ENCODE results near the gene MYG1. TPM values are rescaled to one million over a fixed set of nuclear protein-coding genes. Genes with fewer than 3 reads are reported as not detected.

MYG1 gene
- total RNA-seq (2012; rRNA removed) (47.2 and 49.8 TPM in 2 replicates), polyA plus RNA-seq (2012; rRNA removed) (63.7 and 73.6 TPM in 2 replicates), Bru-seq, nascent RNA (percentile 85 among the genes with signal in this experiment), BruChase-seq, experiment 1, labeled RNA remaining after a 6-hour chase (percentile 78 among the genes with signal in this experiment), BruChase-seq, experiment 2, labeled RNA remaining after a 2-hour chase (percentile 70 among the genes with signal in this experiment)
- polyA plus RNA-seq (2012; cell fraction: cytosol; rRNA removed): 54.6 and 65.0 TPM in 2 replicates
- 92.8 and 136 TPM in 2 replicates for polyA plus RNA-seq (2012; cell fraction: nucleus; rRNA removed; ENCODE audit: low replicate concordance)
- long read RNA-seq, transcript C12orf10-208 (4 exons, 813 nt): minor isoform, 5 of 57 reads
- long read RNA-seq, transcript C12orf10-205 (6 exons, 1,369 nt): minor isoform, 8 of 57 reads
- long read RNA-seq, transcript C12orf10-201 (7 exons, 1,192 nt): major isoform, 31 of 57 reads
- long read RNA-seq, partial matches to known transcripts: 6 of 57 reads
- long read RNA-seq, other reads (novel, unspliced or antisense): 6 of 57 reads

GRCh38 chr12:53299454-53300180, at the start of gene MYG1:
MYG1 (plus strand) TSS chr12:53299695; CDS start chr12:53299738, 43 bp downstream.
- H3K27me3 ChIP-seq (ENCODE audit: control insufficient read depth, insufficient read depth, low read length): no peaks in the 10 kb centered on the region
- H2BK15ac ChIP-seq (ENCODE audit: low read depth, low read length): peak within 1 kb of the TSS; percentile 60; the same call in 2 of the 3 replicates
- intact Hi-C loops (cut with micrococcal nuclease) (loop anchor here (1.0 to 5.0 kb wide), 5 partner anchors 21 to 247 kb away; partner anchors contain the start of genes AAAS and TNS2), in situ Hi-C loops (cut with MboI; ENCODE audit: low sequenced_read_pairs) (no loop called here), dilution Hi-C loops (cut with HindIII; ENCODE audit: low sequenced_read_pairs, unreplicated experiment) (no loop called here)
- TF ChIP-seq BHLHE40 (IDR thresholded peaks at IDR 0.05; ENCODE audit: low read depth, low read length) (no peak), RAD21 (IDR thresholded peaks at IDR 0.05; ENCODE audit: low read length) (0 out of 2 replicates have a peak, but pooled peaks have one; percentile 9), POLR2A (IDR thresholded peaks at IDR 0.05; ENCODE audit: low read depth, low read length) (peak; percentile 55; the same call in 1 of the 2 replicates), CTCF (conservative IDR thresholded peaks at IDR 0.05; ENCODE audit: low read depth, low read length) (0 out of 2 replicates have a peak, but pooled peaks have one; percentile 17), NFE2L2 (IDR thresholded peaks at IDR 0.05; ENCODE audit: low read depth, low read length) (no peak), MXI1 (IDR thresholded peaks at IDR 0.05; ENCODE audit: borderline replicate concordance, low read depth, low read length) (peak; percentile 66; the same call in 1 of the 2 replicates)
- H4K5ac ChIP-seq (ENCODE audit: low read depth, low read length): peak within 1 kb of the TSS; percentile 61
- peak within 1 kb of the TSS; percentile 89 for H3K4ac ChIP-seq (ENCODE audit: low read depth, low read length)
- peak within 1 kb of the TSS; percentile 82 for H3K56ac ChIP-seq (ENCODE audit: extremely low read depth, insufficient read depth, low read length)
- BruUV-seq (replicated peaks): no TSS peak
- H4K20me1 ChIP-seq (ENCODE audit: insufficient read depth, low read length): peaks cover 5% of the 10 kb centered on the region; the same call in 1 of the 2 replicates
- DNase-seq (peak; percentile 84), ATAC-seq (ENCODE audit: low read depth) (peak; percentile 46)
- H2AFZ ChIP-seq (replicated peaks; ENCODE audit: low read length, poor library complexity): peak within 1 kb of the TSS; percentile 95
- H4K91ac ChIP-seq (ENCODE audit: insufficient read depth, low read depth, low read length): peak within 1 kb of the TSS; percentile 92
- peaks cover 16% of the 10 kb centered on the region for H3K36me3 ChIP-seq (ENCODE audit: control insufficient read depth, insufficient read depth, low read length)
- peak within 1 kb of the TSS; percentile 77 for H3K14ac ChIP-seq (replicated peaks; ENCODE audit: low read depth, low read length)
- POLR2A ChIA-PET (ENCODE audit: unreplicated experiment): interaction anchor here (0.5 to 0.8 kb wide), 3 partner anchors 31 to 967 kb away, joined by 3 to 5 read pairs (median 3); a partner anchor contains a TSS
- H3K18ac ChIP-seq (ENCODE audit: low read depth, low read length): peak within 1 kb of the TSS; percentile 74
- peaks cover 19% of the 10 kb centered on the region for H3K4me1 ChIP-seq (ENCODE audit: control insufficient read depth, insufficient read depth, low read length)
- 0% methylated on average over 34 of the region's 51 CpGs; no CpG with 5 or more reads in 1 of the 2 experiments for WGBS, 2 experiments (ENCODE audit: extremely low coverage in 2 of 2, insufficient read length in 1 of 2)
- no peaks in the 10 kb centered on the region for H3K9me3 ChIP-seq (ENCODE audit: control insufficient read depth, insufficient read depth, low read length)
- H3K4me3 ChIP-seq (ENCODE audit: insufficient read depth, low read depth, low read length): peak within 1 kb of the TSS; percentile 64
- peak within 1 kb of the TSS; percentile 47 for H2BK120ac ChIP-seq (ENCODE audit: low read depth, low read length)
- H3K27ac ChIP-seq (ENCODE audit: insufficient read depth, low read length): peak within 1 kb of the TSS; percentile 86
- H4K8ac ChIP-seq (ENCODE audit: low read depth in 2 of 2, low read length in 2 of 2): peak within 1 kb of the TSS; percentile 84 to 92
- H2AK9ac ChIP-seq (replicated peaks; ENCODE audit: low read depth, low read length, poor library complexity): peak within 1 kb of the TSS; percentile 98
- CTCF ChIA-PET: interaction anchor here (0.5 to 1.4 kb wide), 5 partner anchors 20 to 99 kb away, joined by 3 to 5 read pairs (median 3); partner anchors contain the start of gene AAAS
- peak within 1 kb of the TSS; percentile 91 for H2AK5ac ChIP-seq (ENCODE audit: low read depth, low read length)
- H3K9ac ChIP-seq (ENCODE audit: low read depth, low read length): peak within 1 kb of the TSS; percentile 94
- peaks cover 20 to 67% of the 10 kb centered on the region in 2 experiments for H3K79me1 ChIP-seq (ENCODE audit: low read depth in 1 of 2, low read length in 2 of 2)
- peak within 1 kb of the TSS; percentile 84 for H3K23ac ChIP-seq (ENCODE audit: low read depth, low read length)
- H3K4me2 ChIP-seq (ENCODE audit: low read depth, low read length): peak within 1 kb of the TSS; percentile 94
- peaks cover 14% of the 10 kb centered on the region; the same call in 1 of the 2 replicates for H3K9me1 ChIP-seq (ENCODE audit: insufficient read depth, low read length)
- peak within 1 kb of the TSS; percentile 91 for H2BK5ac ChIP-seq (ENCODE audit: low read depth, low read length, poor library complexity, severe bottlenecking)
- H2BK20ac ChIP-seq (ENCODE audit: low read depth, low read length): peak within 1 kb of the TSS; percentile 71; the same call in 1 of the 2 replicates

Measured in IMR-90 (cell line).